Mesenchymal stem cell (in vitro differentiated cells and primary cell): Measurements from ENCODE around the gene SULT1A1.
"Not testable (repeated sequence)": the region's sequence is repeated elsewhere in the genome, so short reads cannot be mapped to it uniquely, and the experiment has no call there.

Experiments used
- DNase-seq: peaks from one replicate; pipeline ENCODE4 v3.0.0-alpha.2; 2013
- H2AFZ ChIP-seq: one replicate; pipeline ENCODE4 v1.6.1; 2013; ENCODE audit warnings: low read depth, mild to moderate bottlenecking, control low read depth, inconsistent platforms, low read length, moderate library complexity
- H2AK5ac ChIP-seq: 2 replicates; pipeline ENCODE4 v1.6.1; 2013; ENCODE audit warnings: low read length, moderate library complexity, mild to moderate bottlenecking, inconsistent platforms; ENCODE audit not compliant: severe bottlenecking
- H2BK120ac ChIP-seq: one replicate; pipeline ENCODE4 v1.6.1; 2013; ENCODE audit warnings: low read depth, mild to moderate bottlenecking, inconsistent platforms, low read length, moderate library complexity
- H2BK12ac ChIP-seq, 2 experiments: one replicate each; pipeline ENCODE4 v1.6.1; 2013; ENCODE audit warnings: inconsistent platforms in 2 of 2, low read length in 2 of 2, mild to moderate bottlenecking in 2 of 2, moderate library complexity in 2 of 2, control low read depth in 1 of 2
- H2BK15ac ChIP-seq: one replicate; pipeline ENCODE4 v1.6.1; 2013; ENCODE audit warnings: mild to moderate bottlenecking, low read depth, inconsistent platforms; ENCODE audit not compliant: poor library complexity, severe bottlenecking
- H2BK5ac ChIP-seq: 2 replicates; pipeline ENCODE4 v1.6.1; 2013; ENCODE audit warnings: low read depth, mild to moderate bottlenecking, low read length, control low read depth, inconsistent platforms; ENCODE audit not compliant: poor library complexity, severe bottlenecking
- H3K14ac ChIP-seq, 2 experiments: one replicate each; pipeline ENCODE4 v1.6.1; 2013; ENCODE audit warnings: inconsistent platforms in 2 of 2, low read length in 2 of 2, control low read depth in 1 of 2, mild to moderate bottlenecking in 1 of 2, moderate library complexity in 1 of 2
- H3K18ac ChIP-seq, 2 experiments: one replicate each; pipeline ENCODE4 v1.6.1; 2013; ENCODE audit warnings: inconsistent platforms in 2 of 2, low read length in 2 of 2, control low read depth in 1 of 2, low read depth in 1 of 2, mild to moderate bottlenecking in 1 of 2
- H3K23ac ChIP-seq, 2 experiments: one replicate each; pipeline ENCODE4 v1.6.1; 2013; ENCODE audit warnings: inconsistent platforms in 2 of 2, low read length in 2 of 2, mild to moderate bottlenecking in 2 of 2, moderate library complexity in 2 of 2, control low read depth in 1 of 2
- H3K27ac ChIP-seq: 2 replicates; pipeline ENCODE4 v1.5.1; 2013; ENCODE audit warnings: mild to moderate bottlenecking, moderate library complexity, low read length, control low read depth, inconsistent platforms; ENCODE audit not compliant: poor library complexity, severe bottlenecking
- H3K27me3 ChIP-seq, 2 experiments: 2 replicates each; pipeline versions ENCODE4 v1.6.1 to v1.7.0; 2013; ENCODE audit warnings: low read length in 2 of 2, mild to moderate bottlenecking in 2 of 2, moderate library complexity in 2 of 2, control low read depth in 1 of 2, inconsistent platforms in 1 of 2; ENCODE audit not compliant: control insufficient read depth in 1 of 2, insufficient read depth in 1 of 2
- H3K36me3 ChIP-seq, 2 experiments: 2 replicates each; pipeline versions ENCODE4 v1.6.1 to v1.7.0; 2013; ENCODE audit warnings: low read length in 2 of 2, control low read depth in 1 of 2, inconsistent platforms in 1 of 2, low read depth in 1 of 2, mild to moderate bottlenecking in 1 of 2; ENCODE audit not compliant: insufficient read depth in 2 of 2, control insufficient read depth in 1 of 2
- H3K4ac ChIP-seq, 2 experiments: one replicate each; pipeline ENCODE4 v1.6.1; 2013; ENCODE audit warnings: inconsistent platforms in 2 of 2, low read length in 2 of 2, mild to moderate bottlenecking in 2 of 2, moderate library complexity in 2 of 2, control low read depth in 1 of 2, low read depth in 1 of 2
- H3K4me1 ChIP-seq: 2 replicates; pipeline ENCODE4 v1.6.1; 2013; ENCODE audit warnings: low read depth, low read length, control low read depth; ENCODE audit not compliant: control insufficient read depth, insufficient read depth
- H3K4me2 ChIP-seq: 2 replicates; pipeline ENCODE4 v1.6.1; 2013; ENCODE audit warnings: low read length, mild to moderate bottlenecking, inconsistent platforms; ENCODE audit not compliant: poor library complexity, severe bottlenecking
- H3K4me3 ChIP-seq, 2 experiments: 2 replicates each; pipeline versions ENCODE4 v1.5.1 to v1.7.0; 2013; ENCODE audit warnings: low read length in 2 of 2, mild to moderate bottlenecking in 2 of 2, control low read depth in 1 of 2, low read depth in 1 of 2; ENCODE audit not compliant: insufficient read depth in 1 of 2
- H3K79me1 ChIP-seq: replicated peaks from 2 replicates; pipeline ENCODE4 v1.6.1; 2013; ENCODE audit warnings: mild to moderate bottlenecking, control low read depth, low read length, inconsistent platforms; ENCODE audit not compliant: poor library complexity, severe bottlenecking
- H3K9ac ChIP-seq: 2 replicates; pipeline ENCODE4 v1.7.0; 2013; ENCODE audit warnings: mild to moderate bottlenecking, low read length, moderate library complexity
- H3K9me3 ChIP-seq: 2 replicates; pipeline ENCODE4 v1.7.0; 2013; ENCODE audit warnings: mild to moderate bottlenecking, low read length; ENCODE audit not compliant: control insufficient read depth
- H4K8ac ChIP-seq: one replicate; pipeline ENCODE4 v1.6.1; 2013; ENCODE audit warnings: inconsistent platforms, mild to moderate bottlenecking, low read length, moderate library complexity
- H4K91ac ChIP-seq: one replicate; pipeline ENCODE4 v1.6.1; 2013; ENCODE audit warnings: mild to moderate bottlenecking, low read length, inconsistent platforms
- WGBS: methylation state at CpG from one replicate; pipeline ENCODE4 v1.1.7; 2013; ENCODE audit warnings: mixed read lengths; 5-methylcytosine and 5-hydroxymethylcytosine counted together

Gene SULT1A1

DNA sequence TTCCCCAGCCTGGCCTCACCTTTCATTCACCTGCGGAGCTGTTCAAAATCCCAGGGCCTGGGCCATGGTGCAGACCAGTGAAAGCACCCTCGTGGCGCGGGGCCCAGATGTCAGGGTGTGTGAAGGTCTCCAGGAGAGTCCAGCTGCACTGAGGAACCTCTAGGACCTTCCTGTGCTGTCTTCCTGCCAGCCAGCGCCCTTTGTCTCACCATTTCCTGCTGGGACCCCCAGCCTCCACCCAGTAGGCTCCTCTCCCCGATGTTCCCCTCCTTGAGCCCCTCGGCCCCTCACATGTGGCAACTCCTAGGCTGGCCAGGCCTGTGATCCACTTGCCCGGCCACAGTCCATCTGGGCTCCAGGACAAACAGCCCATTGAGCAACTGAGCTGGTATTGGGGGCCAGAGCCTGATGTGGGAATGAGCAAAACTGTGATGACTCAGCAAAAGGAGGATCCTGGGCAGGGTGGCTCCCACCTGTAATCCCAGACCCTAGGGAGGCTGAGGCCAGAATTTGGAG is 13.7 kb downstream of the SULT1A1 start:
- Histone ChIP-seq H3K14ac (no peak overlapping the region), H2BK15ac (no peak overlapping the region), H2BK5ac (no peak overlapping the region), H3K36me3 (peaks cover 2 to 19% of the 10 kb centered on the region in 2 experiments), H2BK12ac (no peak overlapping the region), H3K4me2 (no peak overlapping the region), H4K91ac (no peak overlapping the region), H3K4me1 (no peaks in the 10 kb centered on the region), H3K4me3 (no peak overlapping the region), H3K9ac (no peak overlapping the region), H3K23ac (no peak overlapping the region), H4K8ac (no peak overlapping the region), H3K27me3 (peaks cover 0 to 23% of the 10 kb centered on the region in 2 experiments), H2BK120ac (no peak overlapping the region), H3K18ac (no peak overlapping the region), H3K79me1 (no peaks in the 10 kb centered on the region), H3K27ac (no peak overlapping the region), H2AK5ac (no peak overlapping the region), H2AFZ (no peak overlapping the region), H3K9me3 (no peaks in the 10 kb centered on the region), H3K4ac (no peak overlapping the region)
- WGBS = 83% methylated on average over 8 of the region's 8 CpGs
- no peak for DNase-seq

DNA sequence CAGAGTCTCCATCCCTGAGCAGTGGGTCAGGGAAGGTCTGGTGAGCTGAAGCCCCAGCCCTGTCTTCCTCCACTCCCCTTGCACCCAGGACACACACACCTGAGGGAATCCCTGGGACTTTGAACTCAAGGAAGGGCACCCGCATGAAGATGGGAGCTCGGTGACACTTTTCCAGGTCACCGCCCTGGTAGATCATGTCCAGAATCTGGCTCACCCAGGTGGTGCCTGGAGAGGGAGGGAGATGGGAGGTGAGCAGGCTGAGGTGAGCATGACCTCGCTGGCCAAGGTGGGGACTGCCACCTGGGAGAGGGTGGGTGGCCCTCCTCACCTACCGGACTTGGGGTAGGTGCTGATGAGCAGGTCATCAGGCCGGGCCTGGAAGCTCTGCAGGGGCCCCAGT is 14.4 kb downstream of the SULT1A1 start:
- not testable (repeated sequence) for H2BK15ac ChIP-seq, H3K4me2 ChIP-seq, H3K18ac ChIP-seq, H3K9ac ChIP-seq, H2AFZ ChIP-seq, H3K4ac ChIP-seq, H2BK5ac ChIP-seq, H2BK120ac ChIP-seq, DNase-seq, H3K14ac ChIP-seq, H2AK5ac ChIP-seq, H3K4me3 ChIP-seq, H3K4me1 ChIP-seq, H4K8ac ChIP-seq, H3K9me3 ChIP-seq, H3K27ac ChIP-seq, H4K91ac ChIP-seq, H3K23ac ChIP-seq, H3K79me1 ChIP-seq, H2BK12ac ChIP-seq
- Histone ChIP-seq H3K27me3 (peaks cover 0 to 23% of the 10 kb centered on the region in 2 experiments), H3K36me3 (peaks cover 10 to 26% of the 10 kb centered on the region in 2 experiments)
- 88% methylated on average over 4 of the region's 6 CpGs for WGBS

DNA sequence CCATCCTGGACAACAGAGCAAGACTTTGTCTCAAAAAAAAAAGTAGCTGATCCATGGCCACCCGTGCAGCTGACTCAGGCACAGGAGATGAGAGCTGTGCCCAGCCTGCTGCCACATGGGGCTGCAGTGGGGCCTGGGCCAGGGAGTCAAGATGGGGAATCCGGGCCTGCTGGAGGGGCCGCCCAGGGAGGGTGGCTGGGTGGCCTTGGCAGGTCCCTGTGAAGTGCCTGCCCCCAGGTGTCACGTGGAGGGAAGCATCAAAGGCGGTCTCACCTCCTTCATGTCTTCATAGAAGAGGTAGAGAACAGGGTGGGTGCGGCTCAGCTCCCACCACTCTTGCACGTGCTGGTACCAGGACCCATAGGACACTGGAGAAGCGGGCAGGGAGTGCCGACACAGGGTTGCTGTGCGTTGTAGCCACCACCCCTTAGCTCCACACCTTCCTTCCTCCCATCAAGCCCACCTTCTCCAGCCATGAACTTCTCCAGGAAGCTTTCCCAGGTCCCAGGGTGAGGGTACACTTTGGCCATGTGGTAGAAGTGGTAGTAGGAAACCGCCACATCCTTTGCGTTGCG is 16.8 kb downstream of the SULT1A1 start:
- no peak overlapping the region for H3K23ac ChIP-seq
- no peak overlapping the region for H4K8ac ChIP-seq

DNA sequence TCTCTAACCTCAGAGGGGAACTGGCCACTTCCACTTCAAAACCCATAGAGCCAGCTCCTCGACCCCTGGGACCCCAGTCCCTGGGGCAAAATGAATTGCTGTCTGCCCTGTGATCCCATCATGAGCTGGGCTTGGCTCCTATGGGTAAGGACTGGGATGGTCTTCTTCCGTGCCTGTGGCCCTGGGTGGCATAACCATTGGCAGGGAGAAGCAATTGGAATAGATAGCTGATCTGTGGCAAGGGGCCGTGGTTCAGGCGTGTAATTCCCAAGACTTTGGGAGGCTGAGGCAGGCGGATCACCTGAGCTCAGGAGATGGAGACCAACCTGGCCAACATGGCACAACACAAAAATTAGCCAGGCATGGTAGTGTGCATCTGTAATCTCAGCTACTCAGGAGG is 17.3 kb downstream of the SULT1A1 start:
- Histone ChIP-seq H3K27me3 (peaks cover 0 to 15% of the 10 kb centered on the region in 2 experiments), H4K91ac (no peak overlapping the region), H3K9me3 (no peaks in the 10 kb centered on the region), H2AFZ (no peak overlapping the region), H2BK120ac (no peak overlapping the region), H3K14ac (no peak overlapping the region), H3K36me3 (peaks cover 17 to 47% of the 10 kb centered on the region in 2 experiments), H3K79me1 (no peaks in the 10 kb centered on the region), H2BK12ac (no peak overlapping the region), H4K8ac (no peak overlapping the region), H2BK5ac (no peak overlapping the region), H3K23ac (no peak overlapping the region), H3K4me2 (no peak overlapping the region), H3K4me1 (peaks cover 3% of the 10 kb centered on the region), H3K27ac (no peak overlapping the region), H2AK5ac (no peak overlapping the region), H3K4ac (no peak overlapping the region), H3K4me3 (no peak overlapping the region), H3K9ac (no peak overlapping the region), H3K18ac (no peak overlapping the region), H2BK15ac (no peak overlapping the region)
- DNase-seq = no peak
- WGBS = 94% methylated on average over 5 of the region's 5 CpGs

More for the DNA sequence above, 16.8 kb downstream of the SULT1A1 start:
- Histone ChIP-seq H3K4me3 (no peak overlapping the region), H3K79me1 (no peaks in the 10 kb centered on the region), H3K9me3 (no peaks in the 10 kb centered on the region), H2BK120ac (no peak overlapping the region), H3K36me3 (peaks cover 17 to 47% of the 10 kb centered on the region in 2 experiments), H3K14ac (no peak overlapping the region), H2AFZ (no peak overlapping the region), H3K4me1 (peaks cover 3% of the 10 kb centered on the region), H2BK5ac (no peak overlapping the region), H2BK12ac (no peak overlapping the region), H2BK15ac (no peak overlapping the region), H3K27me3 (peaks cover 0 to 20% of the 10 kb centered on the region in 2 experiments), H3K9ac (no peak overlapping the region), H2AK5ac (no peak overlapping the region), H3K27ac (no peak overlapping the region), H3K18ac (no peak overlapping the region), H3K4ac (no peak overlapping the region), H4K91ac (no peak overlapping the region), H3K4me2 (no peak overlapping the region)
- DNase-seq = no peak
- 91% methylated on average over 7 of the region's 13 CpGs for WGBS
